CD4-positive, alpha-beta memory T cell (primary cell): Measurements from ENCODE around the gene CMIP. TPM values are rescaled to one million over a fixed set of nuclear protein-coding genes. Genes with fewer than 3 reads are reported as not detected.

ENCODE experiments used
- CTCF ChIA-PET: fragments of 350-600 bp; sonication (Branson Sonifier 250); formaldehyde crosslinking; loops from one replicate; lab custom pipeline; 2021; ENCODE audit warnings: inconsistent platforms; ENCODE audit not compliant: partially characterized antibody; lab: Charles Lee
- POLR2A ChIA-PET: fragments of 350-600 bp; sonication (Branson Sonifier 250); formaldehyde crosslinking; loops from one replicate; lab custom pipeline; 2021; ENCODE audit not compliant: partially characterized antibody; lab: Charles Lee
- DNase-seq, 5 donors: peaks; one replicate each; pipeline versions ENCODE4 v3.0.0 to v3.0.0-alpha.2; 2020 to 2022; ENCODE audit warnings: mixed read lengths in 1 of 5
- H3K27ac ChIP-seq: one replicate; pipeline ENCODE4 v1.7.0; 2013; ENCODE audit warnings: low read depth, low read length
- H3K27me3 ChIP-seq: 2 replicates; pipeline ENCODE4 v1.7.0; 2013; ENCODE audit warnings: mild to moderate bottlenecking, low read length, moderate library complexity; ENCODE audit not compliant: insufficient read depth
- H3K36me3 ChIP-seq: 2 replicates; pipeline ENCODE4 v1.7.0; 2013; ENCODE audit warnings: mild to moderate bottlenecking, low read length, moderate library complexity; ENCODE audit not compliant: insufficient read depth
- H3K4me1 ChIP-seq: 2 replicates; pipeline ENCODE4 v1.7.0; 2013; ENCODE audit warnings: mild to moderate bottlenecking, low read length, moderate library complexity; ENCODE audit not compliant: insufficient read depth
- H3K4me3 ChIP-seq, 2 donors: one replicate each; pipeline ENCODE4 v1.7.0; 2013; ENCODE audit warnings: low read length in 2 of 2, mild to moderate bottlenecking in 1 of 2
- H3K9me3 ChIP-seq, 2 donors: one replicate each; pipeline ENCODE4 v1.7.0; 2013; ENCODE audit warnings: low read length in 2 of 2, control low read depth in 1 of 2; ENCODE audit not compliant: control insufficient read depth in 1 of 2
- H3K27ac Mint-ChIP-seq, 7 donors: one replicate each; pipeline ENCODE4 v1.8.0; 2020 to 2021; ENCODE audit warnings: mixed read lengths in 7 of 7, mild to moderate bottlenecking in 6 of 7, inconsistent platforms in 3 of 7, moderate library complexity in 3 of 7
- H3K27me3 Mint-ChIP-seq, 2 donors: one replicate each; pipeline ENCODE4 v1.8.0; 2020 to 2021; ENCODE audit warnings: mixed read lengths in 2 of 2
- H3K36me3 Mint-ChIP-seq, 2 donors: one replicate each; pipeline ENCODE4 v1.8.0; 2020 to 2021; ENCODE audit warnings: mixed read lengths in 2 of 2, inconsistent platforms in 1 of 2, mild to moderate bottlenecking in 1 of 2
- H3K4me1 Mint-ChIP-seq, 4 donors: one replicate each; pipeline ENCODE4 v1.8.0; 2020 to 2021; ENCODE audit warnings: mixed read lengths in 4 of 4, mild to moderate bottlenecking in 1 of 4
- H3K4me3 Mint-ChIP-seq, 8 donors: one replicate each; pipeline ENCODE4 v1.8.0; 2020 to 2021; ENCODE audit warnings: mixed read lengths in 8 of 8, mild to moderate bottlenecking in 7 of 8, moderate library complexity in 6 of 8, inconsistent platforms in 3 of 8
- H3K9me3 Mint-ChIP-seq, 8 donors: one replicate each; pipeline ENCODE4 v1.8.0; 2020 to 2021; ENCODE audit warnings: mixed read lengths in 8 of 8, mild to moderate bottlenecking in 5 of 8, inconsistent platforms in 3 of 8, moderate library complexity in 1 of 8
- intact Hi-C: fragments of 100-400 bp; cut with micrococcal nuclease; formaldehyde crosslinking; loops from one replicate; pipeline ENCODE4 v1.15.1; 2023
- polyA plus RNA-seq, 2 donors: library from polyadenylated mRNA; unstranded; fragments of 300-500 nt; fragmentation: Illumina TruSeq; gene quantifications; one replicate each; pipeline ENCODE4 v1.2.3, GENCODE V29; 2021
- total RNA-seq, 2 experiments: library from RNA; stranded (reverse); gene quantifications; one replicate each; pipeline ENCODE4 v1.2.3, GENCODE V29; 2021

CMIP gene
- total and polyA plus RNA-seq, 4 experiments from 2014 or later: 0.84 to 36.4 (median 33.2) TPM; not detected in 1

GRCh38 chr16:81517629-81518438, 73.2 kb downstream of the CMIP start:
- H3K36me3 Mint-ChIP-seq: peaks cover 5 to 13% of the 10 kb centered on the region in 2 donors
- Histone ChIP-seq H3K9me3 (no peaks in the 10 kb centered on the region), H3K4me3 (no peak overlapping the region), H3K36me3 (no peaks in the 10 kb centered on the region), H3K27ac (no peak overlapping the region), H3K4me1 (peaks cover 39% of the 10 kb centered on the region), H3K27me3 (no peaks in the 10 kb centered on the region)
- no peak for DNase-seq
- H3K27ac Mint-ChIP-seq: peak overlapping the region in 3 of 7 donors; percentile 35 to 57 (median 42)
- intact Hi-C loops: no loop called here
- H3K4me1 Mint-ChIP-seq: peaks cover 24 to 49% (median 38%) of the 10 kb centered on the region in 4 donors
- ChIA-PET CTCF (interaction anchor here (0.6 kb wide), 1 partner anchor 375 kb away, joined by 3 read pairs; no protein-coding TSS in a partner anchor), POLR2A (no interaction called here)
- no peaks in the 10 kb centered on the region for H3K9me3 Mint-ChIP-seq
- no peaks in the 10 kb centered on the region for H3K27me3 Mint-ChIP-seq
- no peak overlapping the region for H3K4me3 Mint-ChIP-seq

GRCh38 chr16:81518439-81518757, 73.8 kb downstream of the CMIP start:
- Histone ChIP-seq H3K9me3 (no peaks in the 10 kb centered on the region), H3K36me3 (no peaks in the 10 kb centered on the region), H3K4me1 (peaks cover 39% of the 10 kb centered on the region), H3K27ac (no peak overlapping the region), H3K4me3 (no peak overlapping the region), H3K27me3 (no peaks in the 10 kb centered on the region)
- CTCF ChIA-PET: no interaction called here
- intact Hi-C loops: no loop called here
- Mint-ChIP-seq H3K27ac (peak overlapping the region in 3 of 7 donors; percentile 37 to 83 (median 57)), H3K27me3 (no peaks in the 10 kb centered on the region), H3K4me3 (no peak overlapping the region), H3K36me3 (peaks cover 5 to 13% of the 10 kb centered on the region in 2 donors), H3K4me1 (peaks cover 26 to 51% (median 41%) of the 10 kb centered on the region in 4 donors), H3K9me3 (no peaks in the 10 kb centered on the region)
- DNase-seq: no peak
- POLR2A ChIA-PET: no interaction called here

- no peak overlapping the region for H3K4me3 ChIP-seq
- Mint-ChIP-seq H3K4me1 (peaks cover 27 to 53% (median 43%) of the 10 kb centered on the region in 4 donors), H3K27me3 (no peaks in the 10 kb centered on the region), H3K9me3 (no peaks in the 10 kb centered on the region), H3K36me3 (peaks cover 5 to 8% of the 10 kb centered on the region in 2 donors), H3K27ac (peak overlapping the region; percentile 93 to 98 (median 97)), H3K4me3 (no peak overlapping the region)
- POLR2A ChIA-PET: interaction anchor here (1.5 to 2.2 kb wide), 2 partner anchors 50 to 97 kb away, joined by 4 to 6 read pairs; no protein-coding TSS in a partner anchor
- H3K27ac ChIP-seq: peak overlapping the region; percentile 63
- CTCF ChIA-PET: interaction anchor here (0.7 kb wide), 1 partner anchor 177 kb away, joined by 5 read pairs; no protein-coding TSS in a partner anchor
- no peaks in the 10 kb centered on the region for H3K27me3 ChIP-seq
- intact Hi-C loops: loop anchor here (5.0 kb wide), 3 partner anchors 47 to 203 kb away; no protein-coding TSS in a partner anchor
- peaks cover 48% of the 10 kb centered on the region for H3K4me1 ChIP-seq
- H3K36me3 ChIP-seq: no peaks in the 10 kb centered on the region
- no peak for DNase-seq
- no peaks in the 10 kb centered on the region for H3K9me3 ChIP-seq
Observed at GRCh38 chr16:81519301-81520150, 74.9 kb downstream of the CMIP start.

GRCh38 chr16:81520151-81520470, 75.5 kb downstream of the CMIP start:
- Mint-ChIP-seq H3K27ac (peak overlapping the region; percentile 93 to 98 (median 97)), H3K9me3 (no peaks in the 10 kb centered on the region), H3K4me1 (peaks cover 28 to 56% (median 44%) of the 10 kb centered on the region in 4 donors), H3K27me3 (no peaks in the 10 kb centered on the region), H3K36me3 (peaks cover 5 to 8% of the 10 kb centered on the region in 2 donors), H3K4me3 (no peak overlapping the region)
- intact Hi-C loops: loop anchor here (5.0 kb wide), 3 partner anchors 48 to 202 kb away; no protein-coding TSS in a partner anchor
- DNase-seq: no peak
- Histone ChIP-seq H3K27ac (peak overlapping the region; percentile 63), H3K4me3 (no peak overlapping the region), H3K27me3 (no peaks in the 10 kb centered on the region), H3K4me1 (peaks cover 49% of the 10 kb centered on the region), H3K36me3 (no peaks in the 10 kb centered on the region), H3K9me3 (no peaks in the 10 kb centered on the region)
- ChIA-PET POLR2A (interaction anchor here (1.5 to 2.2 kb wide), 2 partner anchors 50 to 96 kb away, joined by 4 to 6 read pairs; no protein-coding TSS in a partner anchor), CTCF (no interaction called here)

GRCh38 chr16:81520560-81521135, 76.0 kb downstream of the CMIP start:
- intact Hi-C loops: loop anchor here (1.0 to 5.0 kb wide), 4 partner anchors 48 to 202 kb away; no protein-coding TSS in a partner anchor
- H3K27ac Mint-ChIP-seq: peak overlapping the region; percentile 93 to 98 (median 97)
- Histone ChIP-seq H3K27me3 (no peaks in the 10 kb centered on the region), H3K36me3 (no peaks in the 10 kb centered on the region), H3K27ac (peak overlapping the region; percentile 63), H3K4me3 (no peak overlapping the region), H3K9me3 (no peaks in the 10 kb centered on the region), H3K4me1 (peaks cover 49% of the 10 kb centered on the region)
- H3K4me3 Mint-ChIP-seq: peak overlapping the region in 6 of 8 donors; percentile 31 to 72 (median 60)
- no peaks in the 10 kb centered on the region for H3K9me3 Mint-ChIP-seq
- no peaks in the 10 kb centered on the region for H3K27me3 Mint-ChIP-seq
- H3K36me3 Mint-ChIP-seq: peaks cover 5 to 8% of the 10 kb centered on the region in 2 donors
- POLR2A ChIA-PET: interaction anchor here (1.0 to 2.2 kb wide), 5 partner anchors 38 to 96 kb away, joined by 3 to 6 read pairs (median 4); partner anchors contain the start of gene CMIP
- CTCF ChIA-PET: interaction anchor here (1.0 kb wide), 1 partner anchor 96 kb away, joined by 6 read pairs; no protein-coding TSS in a partner anchor
- peaks cover 28 to 59% (median 47%) of the 10 kb centered on the region in 4 donors for H3K4me1 Mint-ChIP-seq
- DNase-seq: no peak

GRCh38 chr16:81521141-81521626, 76.6 kb downstream of the CMIP start:
- DNase-seq: peak; percentile 84 to 90 (median 87)
- ChIA-PET CTCF (interaction anchor here (1.0 kb wide), 1 partner anchor 95 kb away, joined by 6 read pairs; no protein-coding TSS in a partner anchor), POLR2A (interaction anchor here (1.0 to 2.2 kb wide), 8 partner anchors 39 to 198 kb away, joined by 3 to 6 read pairs (median 4); partner anchors contain the start of gene CMIP)
- H3K27ac Mint-ChIP-seq: peak overlapping the region; percentile 93 to 98 (median 97)
- no peaks in the 10 kb centered on the region for H3K27me3 Mint-ChIP-seq
- H3K36me3 ChIP-seq: no peaks in the 10 kb centered on the region
- intact Hi-C loops: loop anchor here (1.0 to 5.0 kb wide), 4 partner anchors 49 to 201 kb away; no protein-coding TSS in a partner anchor
- no peaks in the 10 kb centered on the region for H3K9me3 Mint-ChIP-seq
- H3K4me3 Mint-ChIP-seq: peak overlapping the region; percentile 15 to 72 (median 58)
- H3K36me3 Mint-ChIP-seq: peaks cover 5% of the 10 kb centered on the region in 2 donors
- peaks cover 28 to 64% (median 50%) of the 10 kb centered on the region in 4 donors for H3K4me1 Mint-ChIP-seq
- peak overlapping the region; percentile 63 for H3K27ac ChIP-seq
- H3K27me3 ChIP-seq: no peaks in the 10 kb centered on the region
- H3K4me3 ChIP-seq: no peak overlapping the region
- H3K4me1 ChIP-seq: peaks cover 51% of the 10 kb centered on the region
- no peaks in the 10 kb centered on the region for H3K9me3 ChIP-seq
